OCI-LY3 (cell line): ENCODE results near the gene HYAL2.

Experiments
- CTCF ChIP-seq: fragments of 200-600, 300-600 bp; sonication (generic); IDR thresholded peaks from 2 replicates; pipeline ENCODE4 v1.5.1; 2014; ENCODE audit warnings: antibody characterized with exemption, low read length, low read depth
- EZH2phosphoT487 ChIP-seq: fragments of 200-600 bp; shearing (Covaris generic); IDR thresholded peaks from 2 replicates; pipeline ENCODE4 v1.6.1; 2018; ENCODE audit warnings: antibody characterized with exemption, mixed run types, low read depth

- TF ChIP-seq CTCF (no peak), EZH2phosphoT487 (no peak)
Measured at GRCh38 chr3:50330330-50330729, 7.8 kb upstream of the HYAL2 start.
